CD14-positive monocyte (primary cell): ENCODE results near the gene OPN5. TPM values are rescaled to one million over a fixed set of nuclear protein-coding genes. Genes with fewer than 3 reads are reported as not detected.

Experiments used
- DNase-seq, 3 donors: peaks; one replicate each; pipeline ENCODE4 v3.0.0-alpha.2; 2011 to 2022
- H2AFZ ChIP-seq: 2 replicates; pipeline ENCODE4 v1.6.0; 2012; ENCODE audit warnings: mild to moderate bottlenecking, low read depth, low read length, inconsistent platforms; ENCODE audit not compliant: insufficient read depth, poor library complexity, severe bottlenecking
- H3K27ac ChIP-seq, 2 donors: 1 replicate in 1 of 2; 2 replicates in 1 of 2; pipeline ENCODE4 v1.5.1; 2012 to 2013; ENCODE audit warnings: low read length in 2 of 2, control low read depth in 1 of 2, inconsistent platforms in 1 of 2, low read depth in 1 of 2, mild to moderate bottlenecking in 1 of 2
- H3K27me3 ChIP-seq, 2 donors: one replicate each; pipeline versions ENCODE4 v1.6.0 to v1.6.1; 2011 to 2013; ENCODE audit warnings: low read length in 2 of 2; ENCODE audit not compliant: control insufficient read depth in 2 of 2, insufficient read depth in 2 of 2
- H3K36me3 ChIP-seq, 2 donors: replicated peaks in 1 of 2; 1 replicate in 1 of 2; 2 replicates in 1 of 2; pipeline versions ENCODE4 v1.5.1 to v1.6.1; 2012 to 2013; ENCODE audit warnings: low read length in 2 of 2, control low read depth in 1 of 2, inconsistent platforms in 1 of 2, mild to moderate bottlenecking in 1 of 2; ENCODE audit not compliant: insufficient read depth in 2 of 2, control insufficient read depth in 1 of 2
- H3K4me1 ChIP-seq, 2 donors: 1 replicate in 1 of 2; 2 replicates in 1 of 2; pipeline versions ENCODE4 v1.5.1 to v1.6.1; 2012 to 2013; ENCODE audit warnings: low read length in 2 of 2, control low read depth in 1 of 2, inconsistent platforms in 1 of 2, mild to moderate bottlenecking in 1 of 2, moderate library complexity in 1 of 2; ENCODE audit not compliant: insufficient read depth in 2 of 2, control insufficient read depth in 1 of 2
- H3K4me2 ChIP-seq: replicated peaks from 2 replicates; pipeline ENCODE3; 2012; ENCODE audit warnings: low read length, moderate library complexity, mild to moderate bottlenecking; ENCODE audit not compliant: poor library complexity, severe bottlenecking; ENCODE audit errors: extremely low read depth
- H3K4me3 ChIP-seq, 3 experiments: fragments of 200-600 bp in 1 of 3; sonication (generic) in 1 of 3; replicated peaks in 1 of 3; 1 replicate in 2 of 3; 2 replicates in 1 of 3; pipeline ENCODE4 v1.5.1; 2011 to 2013; ENCODE audit warnings: low read length in 3 of 3, mild to moderate bottlenecking in 3 of 3, control low read depth in 2 of 3, low read depth in 2 of 3, inconsistent platforms in 1 of 3, moderate library complexity in 1 of 3
- H3K79me2 ChIP-seq: 2 replicates; pipeline ENCODE4 v1.6.0; 2012; ENCODE audit warnings: mild to moderate bottlenecking, control low read depth, inconsistent platforms, low read length, moderate library complexity; ENCODE audit not compliant: insufficient read depth
- H3K9ac ChIP-seq: 2 replicates; pipeline ENCODE4 v1.6.0; 2017; ENCODE audit warnings: low read length, mild to moderate bottlenecking; ENCODE audit not compliant: insufficient read depth, poor library complexity, severe bottlenecking
- H3K9me3 ChIP-seq, 2 donors: replicated peaks in 1 of 2; 1 replicate in 1 of 2; 2 replicates in 1 of 2; pipeline versions ENCODE4 v1.5.1 to v1.6.1; 2012 to 2013; ENCODE audit warnings: low read length in 2 of 2, control low read depth in 1 of 2; ENCODE audit not compliant: control insufficient read depth in 1 of 2, insufficient read depth in 1 of 2
- H4K20me1 ChIP-seq: 2 replicates; pipeline ENCODE4 v1.6.0; 2012; ENCODE audit warnings: mild to moderate bottlenecking, low read length, control low read depth, moderate library complexity; ENCODE audit not compliant: insufficient read depth
- H3K27ac Mint-ChIP-seq, 7 donors: one replicate each; pipeline ENCODE4 v1.8.0; 2020; ENCODE audit warnings: mild to moderate bottlenecking in 7 of 7, mixed read lengths in 7 of 7, moderate library complexity in 6 of 7, inconsistent platforms in 2 of 7
- H3K27me3 Mint-ChIP-seq, 3 donors: one replicate each; pipeline ENCODE4 v1.8.0; 2021 to 2022; ENCODE audit warnings: low read depth in 3 of 3, mild to moderate bottlenecking in 3 of 3, mixed read lengths in 3 of 3, moderate library complexity in 3 of 3, inconsistent platforms in 1 of 3
- H3K36me3 Mint-ChIP-seq, 2 donors: one replicate each; pipeline ENCODE4 v1.8.0; 2020; ENCODE audit warnings: mixed read lengths in 2 of 2, inconsistent platforms in 1 of 2, mild to moderate bottlenecking in 1 of 2
- H3K4me1 Mint-ChIP-seq: one replicate; pipeline ENCODE4 v1.8.0; 2020; ENCODE audit warnings: mild to moderate bottlenecking, mixed read lengths
- H3K4me3 Mint-ChIP-seq, 2 donors: one replicate each; pipeline ENCODE4 v1.8.0; 2020; ENCODE audit warnings: mild to moderate bottlenecking in 2 of 2, mixed read lengths in 2 of 2, moderate library complexity in 1 of 2
- H3K9me3 Mint-ChIP-seq, 7 donors: one replicate each; pipeline ENCODE4 v1.8.0; 2020 to 2022; ENCODE audit warnings: mixed read lengths in 7 of 7, mild to moderate bottlenecking in 6 of 7, moderate library complexity in 6 of 7, inconsistent platforms in 2 of 7
- CTCF ChIP-seq: fragments of 200-600 bp; IDR thresholded peaks from one replicate; pipeline ENCODE4 v1.8.0; 2022; ENCODE audit warnings: antibody characterized with exemption, mild to moderate bottlenecking
- WGBS: methylation state at CpG from one replicate; pipeline ENCODE4 v1.1.5; 2013; ENCODE audit warnings: missing lambda C conversion rate; ENCODE audit not compliant: insufficient coverage; 5-methylcytosine and 5-hydroxymethylcytosine counted together
- intact Hi-C, 2 donors: fragments of 100-400 bp; cut with micrococcal nuclease; formaldehyde crosslinking; loops; one replicate each; pipeline versions ENCODE4 v1.15.0 to v1.15.1; 2023
- polyA plus RNA-seq, 3 donors: library from polyadenylated mRNA; depleted of rRNA in 1 of 3; unstranded in 2 of 3; stranded (reverse) in 1 of 3; fragments of 300-500 nt in 2 of 3; fragments of >200 nt in 1 of 3; fragmentation: Illumina TruSeq in 2 of 3; gene quantifications; 1 replicate in 2 of 3; 2 replicates in 1 of 3; pipeline ENCODE4 v1.2.3, GENCODE V29; 2012 to 2021
- small RNA-seq: library from RNA; depleted of rRNA; stranded (forward); fragments of <200 nt; gene quantifications from one replicate; pipeline ENCODE3, GENCODE V24; 2012; ENCODE audit warnings: low read depth; ENCODE audit not compliant: insufficient read length

The OPN5 gene
- polyA plus RNA-seq, 3 donors: not detected

- no peak overlapping the region for H3K27ac Mint-ChIP-seq
- H3K79me2 ChIP-seq: no peaks in the 10 kb centered on the region
- no peak overlapping the region for H3K4me3 Mint-ChIP-seq
- 80% methylated on average over 1 of the region's 1 CpG for WGBS
- peaks cover 0 to 2% (median 0%) of the 10 kb centered on the region in 7 donors for H3K9me3 Mint-ChIP-seq
- no peaks in the 10 kb centered on the region for H3K27me3 ChIP-seq
- no peak overlapping the region for H3K27ac ChIP-seq
- H3K27me3 Mint-ChIP-seq: peaks cover 0 to 1% (median 0%) of the 10 kb centered on the region in 3 donors
- DNase-seq: no peak
- no peaks in the 10 kb centered on the region for H3K36me3 ChIP-seq
- no peaks in the 10 kb centered on the region for H3K4me1 Mint-ChIP-seq
- no peak overlapping the region for H2AFZ ChIP-seq
- H3K4me3 ChIP-seq: no peak overlapping the region
- H3K9ac ChIP-seq: no peak overlapping the region
- no peaks in the 10 kb centered on the region for H3K36me3 Mint-ChIP-seq
- no peaks in the 10 kb centered on the region for H4K20me1 ChIP-seq
- intact Hi-C loops: loop anchor here in 1 of 2 donors (10.0 kb wide), 1 partner anchor 569 kb away; no protein-coding TSS in a partner anchor
- H3K4me1 ChIP-seq: no peaks in the 10 kb centered on the region
- TF ChIP-seq CTCF: no peak
- H3K9me3 ChIP-seq: peaks cover 0 to 5% of the 10 kb centered on the region in 2 donors
- no peak overlapping the region for H3K4me2 ChIP-seq
Measured at GRCh38 chr6:47875593-47875992, 93.8 kb downstream of the OPN5 start.

Small RNA genes within 50 kb of the gene (small RNA-seq; reads per million reads assigned to genes)
- not detected for gene RNU1-105P

Other genes with a start within 250 kb of the OPN5 start
- gene ADGRF4, start 83.5 kb upstream of the OPN5 start, polyA plus RNA-seq: not detected